NCI-H1417 treated with DMSO at 0.1 percent for 48 hours (cell line): Measurements from ENCODE around the gene STARD5.
"Not testable (repeated sequence)": the region's sequence is repeated elsewhere in the genome, so short reads cannot be mapped to it uniquely, and the experiment has no call there.

Experiments
- DNase-seq: peaks from one replicate; lab custom pipeline; 2025; lab: John Stamatoyannopoulos, UW

STARD5 gene, protein sequence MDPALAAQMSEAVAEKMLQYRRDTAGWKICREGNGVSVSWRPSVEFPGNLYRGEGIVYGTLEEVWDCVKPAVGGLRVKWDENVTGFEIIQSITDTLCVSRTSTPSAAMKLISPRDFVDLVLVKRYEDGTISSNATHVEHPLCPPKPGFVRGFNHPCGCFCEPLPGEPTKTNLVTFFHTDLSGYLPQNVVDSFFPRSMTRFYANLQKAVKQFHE

DNA sequence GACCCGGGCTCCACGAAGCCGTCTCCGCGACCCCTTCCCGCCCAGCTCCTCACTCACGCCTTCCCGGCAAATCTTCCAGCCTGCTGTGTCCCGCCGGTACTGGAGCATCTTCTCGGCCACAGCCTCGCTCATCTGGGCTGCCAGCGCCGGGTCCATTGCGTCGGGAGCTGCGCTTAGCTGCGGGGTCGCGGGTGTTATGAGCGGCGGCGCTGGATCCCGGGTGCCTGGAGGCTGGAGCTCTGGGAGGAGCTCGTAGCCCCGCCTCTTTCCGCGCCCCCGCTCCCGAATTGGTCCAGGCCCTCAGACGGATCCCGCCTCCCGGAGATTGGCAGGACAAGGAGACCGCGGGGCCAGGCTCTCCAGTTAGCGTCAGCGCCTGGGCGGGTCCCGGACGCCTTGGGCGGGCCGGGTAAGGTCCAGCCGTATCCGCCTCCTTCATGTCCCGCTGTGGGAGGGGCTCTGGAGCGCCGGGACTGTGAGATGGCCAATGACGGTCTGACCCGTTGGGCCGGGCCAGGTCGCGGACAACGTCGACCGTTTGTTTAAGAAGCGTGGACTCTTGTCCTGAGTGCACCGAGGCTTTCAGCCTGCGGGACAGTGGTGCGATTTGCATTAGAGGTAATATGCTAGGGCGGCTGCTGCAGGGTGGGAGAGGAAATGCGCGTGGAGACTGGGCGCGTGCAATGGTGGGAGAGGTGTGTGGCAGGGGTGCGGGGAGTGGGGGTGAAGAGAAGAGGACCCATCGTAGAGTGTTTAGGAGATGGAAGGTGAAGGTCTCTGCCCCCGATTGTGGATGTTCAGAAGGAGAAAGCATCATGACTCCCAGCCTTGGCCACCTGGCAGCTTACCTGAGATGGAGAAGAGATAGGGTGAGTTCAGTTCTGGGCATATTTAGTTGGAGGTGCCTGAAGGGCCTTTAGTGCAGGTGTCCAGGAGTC lies at the start of gene STARD5:
Gene STARD5 (minus strand): TSS at position 198 of the 938 bp plus-strand sequence. CDS start 42 bp downstream, at position 156.
- peak; percentile 85 for DNase-seq

DNA sequence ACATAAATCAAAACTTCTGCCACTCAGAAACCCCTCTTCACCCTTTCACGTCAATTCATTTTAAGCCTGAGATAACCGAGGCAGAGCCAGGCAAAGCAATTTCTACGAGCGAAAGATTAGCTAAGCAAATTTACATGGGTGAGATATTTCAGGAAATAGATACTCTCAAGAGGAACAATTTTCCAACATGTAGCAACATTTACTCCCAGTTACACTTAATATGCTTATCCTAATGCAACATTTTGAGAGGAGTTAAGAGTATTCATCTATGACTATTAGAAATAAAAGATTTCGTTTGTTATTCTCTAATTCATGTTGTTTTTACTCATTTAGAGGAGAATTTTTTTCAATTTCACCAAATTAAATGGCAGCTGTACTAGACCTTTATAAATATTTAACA lies 49.2 kb upstream of the STARD5 start:
- DNase-seq, result no peak

DNA sequence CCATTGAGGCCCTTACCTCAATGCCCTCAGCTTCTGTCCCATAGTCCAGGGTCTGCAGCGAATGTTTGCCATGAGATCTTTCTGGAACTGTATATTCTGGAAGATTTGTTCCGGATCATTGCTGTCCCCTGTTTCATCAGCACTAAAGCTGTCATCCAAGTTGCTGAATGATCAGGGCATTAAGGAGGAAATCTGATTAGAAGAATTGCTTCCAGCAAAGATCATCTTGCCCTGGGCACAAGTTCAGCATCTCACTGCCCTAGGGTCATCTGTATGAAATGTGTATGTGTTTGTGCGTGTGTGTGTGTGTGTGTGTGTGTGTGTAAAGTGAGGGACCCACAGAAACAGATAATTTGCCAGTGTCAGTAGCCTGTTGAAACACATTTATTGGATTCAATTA lies 48.6 kb upstream of the STARD5 start:
- no peak for DNase-seq

DNA sequence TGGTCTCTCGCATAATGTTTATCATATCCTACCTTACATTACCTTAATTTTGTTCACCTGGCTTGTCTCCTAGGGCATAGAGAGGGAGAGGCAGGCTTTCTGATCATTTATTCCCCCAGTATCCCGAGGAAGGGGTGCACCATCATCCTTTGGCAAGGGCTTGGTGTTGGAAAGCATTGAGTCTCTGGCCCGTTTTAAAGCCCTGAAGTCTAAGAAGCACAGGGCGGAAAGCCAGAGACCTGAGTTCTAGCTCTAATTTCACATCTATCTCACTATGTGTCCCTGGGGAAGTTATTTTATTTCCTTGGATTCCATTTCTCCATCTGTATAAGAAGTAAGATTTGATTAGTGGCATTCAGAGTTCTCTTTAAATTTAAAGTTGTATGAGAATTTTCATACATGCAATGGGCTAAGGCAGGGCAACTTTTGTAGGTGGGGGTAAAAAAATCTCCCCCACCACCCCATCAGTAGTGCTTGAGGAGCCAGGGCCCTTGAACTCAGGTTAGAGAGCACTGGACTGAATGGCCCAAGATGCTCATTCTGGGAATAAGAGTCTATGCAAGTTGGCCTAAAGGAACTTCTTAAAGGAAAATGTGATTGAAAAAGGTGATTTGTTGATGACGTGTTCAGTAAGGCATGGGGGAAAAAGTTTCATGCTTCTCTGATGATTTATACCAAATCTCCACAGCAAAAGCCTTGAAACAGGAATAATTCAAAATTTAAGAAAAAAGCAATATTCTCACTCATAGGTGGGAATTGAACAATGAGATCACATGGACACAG lies 40.0 kb upstream of the STARD5 start:
- DNase-seq, result no peak

DNA sequence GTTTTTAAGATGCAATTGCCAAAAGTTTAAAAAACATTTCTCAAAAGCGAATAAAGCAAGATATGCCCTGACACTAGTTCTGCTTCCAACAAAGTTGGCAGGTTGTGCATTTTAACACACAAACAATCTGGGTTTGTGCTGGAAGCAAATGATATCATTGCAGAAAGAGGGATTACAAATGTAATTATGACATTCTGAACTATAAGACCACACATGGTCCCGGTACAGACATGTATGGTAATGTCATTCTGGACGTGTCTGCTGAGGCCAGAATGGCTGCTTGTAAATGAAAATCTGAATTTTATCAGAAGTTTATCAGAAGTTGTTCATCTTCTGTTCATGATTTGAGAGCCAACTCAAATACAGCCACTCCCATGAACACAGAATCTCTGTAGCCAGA lies 39.3 kb upstream of the STARD5 start:
- no peak for DNase-seq

DNA sequence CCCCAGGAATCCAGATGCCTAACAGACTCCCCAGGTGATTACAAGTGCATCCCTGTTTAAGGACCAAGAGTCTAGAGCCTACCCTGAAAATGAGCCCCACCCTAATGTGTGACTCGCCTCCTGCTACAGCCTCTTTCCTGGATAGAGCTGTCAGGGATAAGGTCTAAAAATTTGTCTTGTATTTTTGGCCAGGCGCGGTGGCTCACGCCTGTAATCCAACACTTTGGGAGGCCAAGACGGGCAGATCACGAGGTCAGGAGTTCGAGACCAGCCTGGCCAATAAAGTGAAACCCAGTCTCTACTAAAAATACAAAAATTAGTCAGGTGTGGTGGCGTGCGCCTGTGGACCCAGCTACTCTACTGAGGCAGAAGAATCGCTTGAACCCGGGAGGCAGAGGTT lies 38.8 kb upstream of the STARD5 start:
- no peak for DNase-seq

DNA sequence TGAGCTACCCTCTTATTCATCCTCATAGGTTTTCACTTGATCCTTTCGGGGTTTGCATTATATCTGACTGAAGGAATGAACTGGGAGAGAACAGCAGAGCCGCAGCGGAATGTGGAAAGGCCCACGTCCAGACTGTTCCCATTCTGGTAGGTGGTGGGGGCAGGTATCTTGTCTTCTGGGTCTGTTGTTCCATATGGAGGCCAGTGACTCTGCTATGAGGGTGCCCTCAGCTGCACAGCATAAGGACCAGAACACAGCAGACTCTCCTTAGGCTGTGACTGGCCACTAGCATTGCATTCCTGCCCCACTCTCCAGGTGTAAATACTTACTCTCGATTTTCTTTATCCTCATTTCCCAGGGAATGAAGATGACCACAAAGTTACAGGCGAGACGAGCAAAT lies 38.0 kb upstream of the STARD5 start:
- DNase-seq, result no peak

DNA sequence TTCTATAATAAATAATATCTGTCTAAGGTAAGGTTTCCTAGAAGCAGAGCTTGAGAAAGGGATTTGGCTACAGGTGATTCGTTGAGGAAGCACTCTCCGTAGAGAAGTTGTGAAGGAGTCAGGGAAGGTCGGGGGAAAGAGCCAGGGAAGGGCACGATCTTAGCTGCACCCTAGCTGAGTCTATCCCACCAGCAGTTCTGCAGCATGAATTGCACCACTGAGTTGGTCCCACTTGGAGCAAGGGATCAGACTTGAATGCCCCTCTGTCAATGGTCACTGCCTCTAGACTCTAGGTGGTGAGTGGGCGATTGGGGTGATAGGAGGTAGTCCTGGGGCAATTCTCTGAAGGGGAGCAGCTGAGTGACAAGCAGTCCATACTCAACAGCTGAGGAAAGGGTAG lies 36.5 kb upstream of the STARD5 start:
- no peak for DNase-seq

DNA sequence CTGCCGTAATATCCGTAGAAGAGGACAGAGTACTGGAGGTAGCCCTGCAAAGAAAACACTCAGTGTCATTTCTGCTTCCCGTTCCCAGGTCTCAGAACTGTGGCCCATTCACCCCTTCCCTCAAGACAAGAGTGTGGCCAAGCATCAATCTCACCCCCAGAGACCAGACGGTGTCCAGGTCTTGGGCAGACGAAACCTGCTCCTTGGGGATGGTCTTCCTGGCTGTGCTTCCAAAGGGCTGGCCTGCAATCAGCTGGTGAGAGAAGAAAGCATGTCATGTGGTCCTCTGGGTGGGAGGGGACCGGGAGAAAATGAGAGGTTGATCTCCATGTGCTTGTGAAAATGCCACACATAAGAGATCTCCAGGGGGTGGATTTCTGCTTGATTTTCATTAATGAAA lies 34.3 kb upstream of the STARD5 start:
- no peak for DNase-seq

DNA sequence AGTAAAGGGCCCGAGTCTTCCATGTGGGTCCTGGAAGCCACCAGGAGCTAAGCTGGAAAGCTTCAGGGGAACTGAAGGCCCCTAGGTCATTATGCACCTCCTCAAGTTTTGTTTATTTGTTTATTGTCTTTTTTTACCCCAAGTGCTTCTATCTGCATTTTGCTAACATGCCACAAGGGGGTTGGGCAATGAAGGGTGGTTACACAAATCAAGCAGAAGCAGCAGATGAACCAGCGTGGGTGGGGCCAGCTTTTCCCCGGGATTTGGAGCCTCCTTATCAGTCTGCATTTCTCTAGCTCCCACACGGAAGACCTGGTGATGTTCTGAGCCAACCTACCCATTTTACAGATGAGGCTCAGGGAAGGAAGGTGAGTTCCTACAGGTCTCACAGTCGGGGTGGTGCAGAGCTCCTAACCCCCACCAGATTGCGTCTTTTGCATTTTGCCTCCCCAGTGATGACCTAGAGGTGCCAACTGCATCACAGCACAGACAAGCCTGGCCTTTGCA lies 33.3 kb upstream of the STARD5 start:
- DNase-seq, result no peak

DNA sequence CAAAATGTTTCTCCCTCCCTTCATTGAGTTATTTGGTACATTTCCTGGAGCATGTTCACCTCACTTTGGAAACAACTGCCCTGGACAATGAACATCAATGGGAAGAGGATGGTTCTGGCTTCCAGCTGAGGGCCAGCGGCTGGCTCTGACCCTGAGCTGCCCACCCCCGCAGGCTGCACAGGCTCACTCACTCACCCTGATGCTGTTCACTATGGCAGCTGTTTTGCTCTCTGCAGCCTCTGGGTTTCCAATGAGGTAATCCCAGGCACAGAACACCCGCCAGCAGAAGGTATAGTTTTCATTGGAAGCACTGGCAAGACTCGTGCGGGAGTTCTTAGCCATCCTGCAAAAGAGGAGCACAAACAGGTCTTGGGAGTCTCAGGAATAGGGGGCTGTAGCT lies 32.3 kb upstream of the STARD5 start:
- no peak for DNase-seq

DNA sequence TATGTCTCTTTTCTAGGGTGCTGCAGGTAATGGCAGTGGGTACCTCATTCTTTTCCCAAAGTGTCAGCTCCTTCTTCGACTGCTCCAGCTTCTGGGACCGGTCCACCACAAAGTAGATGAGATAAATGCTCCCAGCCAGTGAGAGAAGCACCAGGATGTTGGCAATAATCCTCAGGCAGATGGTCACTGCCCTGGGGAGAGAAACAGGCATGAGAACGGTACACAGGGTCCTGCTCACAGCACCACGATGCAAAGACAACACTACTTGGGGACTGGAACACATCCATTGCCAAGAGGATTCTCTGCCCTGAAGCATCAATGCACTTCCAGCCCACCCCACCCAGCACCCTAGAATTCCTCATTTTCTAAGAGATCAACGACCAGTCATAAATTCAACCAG lies 27.7 kb upstream of the STARD5 start:
- DNase-seq, result no peak

DNA sequence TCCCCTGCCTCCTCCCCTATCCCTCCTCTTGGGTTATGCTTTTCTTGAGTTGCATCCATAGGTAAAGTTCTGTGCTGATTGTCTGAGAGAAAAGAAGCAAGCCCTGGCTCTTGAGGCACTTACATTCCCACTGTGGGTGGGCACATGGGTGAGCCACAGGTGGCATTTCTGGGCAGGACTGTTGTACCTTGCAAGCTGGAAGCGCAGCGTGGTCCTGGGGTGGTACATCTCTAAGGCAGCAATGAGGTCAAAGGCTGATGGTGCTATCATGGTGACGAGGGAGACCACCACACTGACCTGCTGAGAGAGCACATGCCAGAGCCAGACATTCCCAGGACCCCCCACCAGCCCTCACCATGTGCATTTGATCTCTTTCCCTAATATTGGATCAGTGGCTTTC lies 25.3 kb upstream of the STARD5 start:
- DNase-seq, result no peak

DNA sequence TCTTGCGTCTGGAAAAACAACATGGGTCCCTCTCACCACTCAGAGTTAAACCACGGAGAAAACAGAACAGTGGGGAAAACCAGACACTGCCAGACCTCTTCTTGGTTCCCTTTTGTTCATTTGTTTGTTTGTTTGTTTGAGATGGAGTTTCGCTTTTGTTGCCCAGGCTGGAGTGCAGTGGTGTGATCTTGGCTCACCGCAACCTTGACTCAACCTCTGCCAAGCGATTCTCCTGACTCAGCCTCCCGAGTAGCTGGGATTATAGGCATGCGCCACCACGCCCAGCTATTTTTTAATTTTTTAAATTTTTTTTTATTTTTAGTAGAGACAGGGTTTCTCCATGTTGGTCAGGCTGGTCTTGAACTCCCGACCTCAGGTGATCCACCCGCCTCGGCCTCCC lies 24.8 kb upstream of the STARD5 start:
- DNase-seq, result not testable (repeated sequence)

DNA sequence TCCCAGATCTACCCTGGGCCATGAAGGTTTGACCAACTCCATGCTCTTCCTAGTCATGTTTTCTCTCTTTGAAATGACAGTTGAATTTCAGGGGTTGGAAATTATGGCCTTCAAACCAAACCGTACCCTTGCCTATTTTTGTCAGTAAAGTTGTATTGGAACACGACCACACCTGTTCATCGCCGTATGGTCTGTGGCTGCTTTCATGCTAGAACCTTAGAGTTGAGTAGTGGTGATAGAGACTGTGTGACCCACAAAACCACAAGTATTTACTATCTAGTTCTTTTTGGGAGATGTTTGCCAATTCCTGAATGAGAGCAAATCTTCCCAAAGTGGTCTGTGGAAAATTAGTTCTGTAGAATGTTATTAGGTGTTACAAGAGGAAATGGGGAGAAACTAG lies 24.0 kb upstream of the STARD5 start:
- no peak for DNase-seq

DNA sequence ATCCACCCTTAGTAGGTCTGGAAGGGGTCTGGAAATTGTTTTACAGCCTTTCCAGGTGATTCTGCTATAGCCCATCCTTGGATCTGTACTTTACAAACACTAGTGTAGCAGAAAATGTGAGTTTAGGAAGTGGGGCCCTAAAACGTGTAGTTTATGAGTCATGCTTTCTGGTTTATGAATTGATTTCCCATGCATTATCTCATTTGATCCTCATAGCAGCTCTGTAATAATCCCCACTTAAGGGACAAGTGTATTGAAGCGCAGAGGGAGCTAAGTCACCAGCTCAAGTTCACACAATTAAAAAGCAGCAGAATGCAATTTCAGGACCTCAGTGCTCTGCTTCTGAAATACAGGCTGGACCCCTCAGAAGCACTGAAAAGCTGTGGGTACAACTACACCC lies 22.7 kb upstream of the STARD5 start:
- no peak for DNase-seq

DNA sequence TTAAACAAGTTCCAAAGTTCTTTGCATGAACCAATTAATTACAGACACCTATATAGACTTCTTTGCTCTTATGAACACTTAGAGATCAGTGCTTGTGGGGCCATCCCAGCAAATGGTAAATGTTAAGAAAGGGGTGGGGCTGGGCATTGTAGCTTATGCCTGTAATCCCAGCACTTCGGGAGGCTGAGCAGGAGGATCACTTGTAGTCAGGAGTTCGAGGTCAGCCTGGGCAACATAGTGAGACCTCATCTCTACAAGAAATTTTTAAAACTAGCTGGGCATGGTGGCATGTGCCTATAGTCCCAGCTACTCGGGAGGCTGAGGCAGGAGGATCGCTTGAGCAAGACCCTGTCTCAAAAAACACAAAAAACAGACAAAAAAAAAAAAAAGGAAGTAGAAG lies 19.4 kb upstream of the STARD5 start:
- DNase-seq, result no peak

DNA sequence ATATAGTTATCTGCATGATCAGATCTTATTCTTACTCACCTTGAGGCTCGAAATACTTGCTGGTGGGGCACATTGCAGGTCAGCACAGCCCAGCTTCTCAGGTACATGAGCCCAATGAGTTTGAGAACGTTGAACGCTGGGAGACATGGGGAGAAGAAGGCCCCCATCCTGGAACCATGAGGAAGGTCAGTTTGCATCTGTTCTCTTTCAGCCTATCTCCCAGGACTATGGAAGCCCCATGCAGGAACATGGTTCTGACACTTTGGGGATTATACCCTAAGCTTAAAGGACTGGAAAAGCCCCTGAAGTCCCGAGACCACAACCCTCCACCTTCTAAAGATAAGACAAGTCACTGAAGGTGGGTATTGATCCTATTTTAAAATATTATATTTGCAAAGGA lies 17.4 kb upstream of the STARD5 start:
- no peak for DNase-seq

DNA sequence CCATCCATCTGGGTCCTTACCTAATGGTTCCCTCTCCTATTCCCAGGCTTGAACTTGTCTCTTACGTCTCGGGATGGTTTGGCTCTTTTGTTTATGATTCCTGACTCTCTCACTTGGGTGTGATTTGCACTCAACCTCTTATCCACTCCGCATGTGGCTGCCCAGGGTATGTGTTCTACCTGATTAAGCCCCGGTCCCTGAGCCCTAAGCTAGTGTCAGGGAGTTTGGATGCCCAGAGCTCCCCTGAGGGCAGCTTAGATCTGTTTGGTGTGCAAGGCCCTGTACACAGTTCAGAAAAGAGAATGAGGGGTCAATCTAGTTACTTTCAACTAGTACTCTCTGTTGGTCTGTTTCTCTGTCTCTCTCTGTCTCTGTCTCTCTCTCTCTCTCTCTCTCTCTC lies 15.9 kb upstream of the STARD5 start:
- no peak for DNase-seq

DNA sequence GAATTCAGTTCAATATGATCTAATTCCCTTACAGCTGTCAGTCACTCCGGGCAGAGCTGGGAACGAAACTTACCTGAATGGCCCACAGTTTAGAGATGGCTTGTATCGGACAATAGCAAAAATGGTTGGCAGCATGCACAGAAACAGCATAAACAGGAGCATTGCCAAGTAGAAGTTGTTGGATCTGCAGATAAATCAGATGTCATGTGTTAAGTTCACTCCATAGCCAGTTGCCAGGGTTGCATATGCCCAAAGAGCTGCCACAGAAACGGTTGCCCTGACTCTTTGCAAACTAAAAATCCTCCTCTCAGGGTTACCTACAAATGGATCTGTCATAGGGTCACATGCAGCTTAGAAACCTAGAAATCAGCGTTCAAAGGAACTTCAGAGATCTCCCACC lies 15.4 kb upstream of the STARD5 start:
- DNase-seq, result no peak

DNA sequence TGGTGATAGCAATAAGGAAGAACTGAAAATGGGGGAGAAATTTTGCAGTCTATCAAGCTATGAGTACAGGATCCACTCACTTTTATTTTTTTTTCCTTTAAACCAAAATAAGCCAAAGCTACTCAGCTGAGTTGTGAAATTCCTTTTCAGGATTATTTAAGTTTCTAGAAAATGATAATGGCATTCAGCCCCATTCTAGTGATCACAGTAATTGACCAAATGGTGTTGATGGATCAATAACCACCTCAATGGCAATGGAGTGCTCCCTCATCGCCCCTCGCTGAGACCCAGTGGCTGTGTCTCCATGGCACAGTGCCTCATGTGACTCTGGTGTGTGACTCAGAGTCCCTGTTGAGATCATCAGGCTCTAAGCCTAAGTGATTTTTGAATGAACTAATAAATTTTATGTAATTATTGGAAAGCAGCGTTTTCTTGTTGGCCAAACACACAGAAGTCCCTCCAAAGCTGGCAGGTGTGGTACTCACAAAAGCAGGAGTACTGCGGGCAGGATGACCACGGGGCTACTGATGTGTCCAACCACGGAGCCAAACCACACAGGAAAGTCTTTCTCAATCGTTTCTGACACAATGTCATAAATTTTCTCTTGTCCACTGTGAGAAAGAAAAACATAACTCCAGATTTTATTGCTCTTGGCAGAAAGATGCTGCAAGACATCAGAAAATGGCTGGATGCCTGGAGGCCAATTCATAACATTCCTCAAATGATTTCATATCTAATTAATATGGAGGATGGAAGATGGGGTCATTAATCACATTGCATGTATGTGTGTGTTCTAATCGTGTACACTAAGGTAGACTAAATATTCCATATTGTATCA lies 14.4 kb upstream of the STARD5 start:
- no peak for DNase-seq

DNA sequence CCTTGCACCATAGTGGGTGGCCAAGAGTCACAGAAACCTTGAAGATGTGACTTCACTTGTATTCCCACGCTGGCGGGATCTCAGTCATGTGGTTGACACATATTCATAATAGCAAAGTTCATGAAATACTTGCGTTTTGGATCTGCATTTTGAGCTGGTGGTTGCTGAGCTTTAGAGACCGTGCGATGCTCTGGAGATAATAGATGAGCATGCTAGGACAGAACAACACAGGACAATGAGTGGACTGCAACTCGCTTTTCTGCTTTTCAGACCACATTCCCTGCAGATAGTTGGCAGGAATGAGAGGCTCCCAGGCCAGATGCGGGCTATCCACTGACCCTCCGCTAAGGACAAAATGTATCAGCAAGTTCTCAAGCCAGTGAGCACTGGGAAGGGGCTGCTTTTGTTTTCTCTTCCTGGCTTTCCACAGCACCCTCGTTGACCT lies 13.8 kb upstream of the STARD5 start:
- DNase-seq, result no peak
